CD14-positive monocyte (primary cell): ENCODE measurements around the gene KPNA3. TPM values are rescaled to one million over a fixed set of nuclear protein-coding genes. Genes with fewer than 3 reads are reported as not detected.
"Not testable (repeated sequence)": the region's sequence is repeated elsewhere in the genome, so short reads cannot be mapped to it uniquely, and the experiment has no call there.

Experiments used
- DNase-seq, 3 donors: peaks; one replicate each; pipeline ENCODE4 v3.0.0-alpha.2; 2011 to 2022
- H2AFZ ChIP-seq: 2 replicates; pipeline ENCODE4 v1.6.0; 2012; ENCODE audit warnings: mild to moderate bottlenecking, low read depth, low read length, inconsistent platforms; ENCODE audit not compliant: insufficient read depth, poor library complexity, severe bottlenecking
- H3K27ac ChIP-seq, 2 donors: 1 replicate in 1 of 2; 2 replicates in 1 of 2; pipeline ENCODE4 v1.5.1; 2012 to 2013; ENCODE audit warnings: low read length in 2 of 2, control low read depth in 1 of 2, inconsistent platforms in 1 of 2, low read depth in 1 of 2, mild to moderate bottlenecking in 1 of 2
- H3K27me3 ChIP-seq, 2 donors: one replicate each; pipeline versions ENCODE4 v1.6.0 to v1.6.1; 2011 to 2013; ENCODE audit warnings: low read length in 2 of 2; ENCODE audit not compliant: control insufficient read depth in 2 of 2, insufficient read depth in 2 of 2
- H3K36me3 ChIP-seq, 2 donors: replicated peaks in 1 of 2; 1 replicate in 1 of 2; 2 replicates in 1 of 2; pipeline versions ENCODE4 v1.5.1 to v1.6.1; 2012 to 2013; ENCODE audit warnings: low read length in 2 of 2, control low read depth in 1 of 2, inconsistent platforms in 1 of 2, mild to moderate bottlenecking in 1 of 2; ENCODE audit not compliant: insufficient read depth in 2 of 2, control insufficient read depth in 1 of 2
- H3K4me1 ChIP-seq, 2 donors: 1 replicate in 1 of 2; 2 replicates in 1 of 2; pipeline versions ENCODE4 v1.5.1 to v1.6.1; 2012 to 2013; ENCODE audit warnings: low read length in 2 of 2, control low read depth in 1 of 2, inconsistent platforms in 1 of 2, mild to moderate bottlenecking in 1 of 2, moderate library complexity in 1 of 2; ENCODE audit not compliant: insufficient read depth in 2 of 2, control insufficient read depth in 1 of 2
- H3K4me2 ChIP-seq: replicated peaks from 2 replicates; pipeline ENCODE3; 2012; ENCODE audit warnings: low read length, moderate library complexity, mild to moderate bottlenecking; ENCODE audit not compliant: poor library complexity, severe bottlenecking; ENCODE audit errors: extremely low read depth
- H3K4me3 ChIP-seq, 3 experiments: fragments of 200-600 bp in 1 of 3; sonication (generic) in 1 of 3; replicated peaks in 1 of 3; 1 replicate in 2 of 3; 2 replicates in 1 of 3; pipeline ENCODE4 v1.5.1; 2011 to 2013; ENCODE audit warnings: low read length in 3 of 3, mild to moderate bottlenecking in 3 of 3, control low read depth in 2 of 3, low read depth in 2 of 3, inconsistent platforms in 1 of 3, moderate library complexity in 1 of 3
- H3K79me2 ChIP-seq: 2 replicates; pipeline ENCODE4 v1.6.0; 2012; ENCODE audit warnings: mild to moderate bottlenecking, control low read depth, inconsistent platforms, low read length, moderate library complexity; ENCODE audit not compliant: insufficient read depth
- H3K9ac ChIP-seq: 2 replicates; pipeline ENCODE4 v1.6.0; 2017; ENCODE audit warnings: low read length, mild to moderate bottlenecking; ENCODE audit not compliant: insufficient read depth, poor library complexity, severe bottlenecking
- H3K9me3 ChIP-seq, 2 donors: replicated peaks in 1 of 2; 1 replicate in 1 of 2; 2 replicates in 1 of 2; pipeline versions ENCODE4 v1.5.1 to v1.6.1; 2012 to 2013; ENCODE audit warnings: low read length in 2 of 2, control low read depth in 1 of 2; ENCODE audit not compliant: control insufficient read depth in 1 of 2, insufficient read depth in 1 of 2
- H4K20me1 ChIP-seq: 2 replicates; pipeline ENCODE4 v1.6.0; 2012; ENCODE audit warnings: mild to moderate bottlenecking, low read length, control low read depth, moderate library complexity; ENCODE audit not compliant: insufficient read depth
- H3K27ac Mint-ChIP-seq, 7 donors: one replicate each; pipeline ENCODE4 v1.8.0; 2020; ENCODE audit warnings: mild to moderate bottlenecking in 7 of 7, mixed read lengths in 7 of 7, moderate library complexity in 6 of 7, inconsistent platforms in 2 of 7
- H3K27me3 Mint-ChIP-seq, 3 donors: one replicate each; pipeline ENCODE4 v1.8.0; 2021 to 2022; ENCODE audit warnings: low read depth in 3 of 3, mild to moderate bottlenecking in 3 of 3, mixed read lengths in 3 of 3, moderate library complexity in 3 of 3, inconsistent platforms in 1 of 3
- H3K36me3 Mint-ChIP-seq, 2 donors: one replicate each; pipeline ENCODE4 v1.8.0; 2020; ENCODE audit warnings: mixed read lengths in 2 of 2, inconsistent platforms in 1 of 2, mild to moderate bottlenecking in 1 of 2
- H3K4me1 Mint-ChIP-seq: one replicate; pipeline ENCODE4 v1.8.0; 2020; ENCODE audit warnings: mild to moderate bottlenecking, mixed read lengths
- H3K4me3 Mint-ChIP-seq, 2 donors: one replicate each; pipeline ENCODE4 v1.8.0; 2020; ENCODE audit warnings: mild to moderate bottlenecking in 2 of 2, mixed read lengths in 2 of 2, moderate library complexity in 1 of 2
- H3K9me3 Mint-ChIP-seq, 7 donors: one replicate each; pipeline ENCODE4 v1.8.0; 2020 to 2022; ENCODE audit warnings: mixed read lengths in 7 of 7, mild to moderate bottlenecking in 6 of 7, moderate library complexity in 6 of 7, inconsistent platforms in 2 of 7
- CTCF ChIP-seq: fragments of 200-600 bp; IDR thresholded peaks from one replicate; pipeline ENCODE4 v1.8.0; 2022; ENCODE audit warnings: antibody characterized with exemption, mild to moderate bottlenecking
- WGBS: methylation state at CpG from one replicate; pipeline ENCODE4 v1.1.5; 2013; ENCODE audit warnings: missing lambda C conversion rate; ENCODE audit not compliant: insufficient coverage; 5-methylcytosine and 5-hydroxymethylcytosine counted together
- intact Hi-C, 2 donors: fragments of 100-400 bp; cut with micrococcal nuclease; formaldehyde crosslinking; loops; one replicate each; pipeline versions ENCODE4 v1.15.0 to v1.15.1; 2023
- polyA plus RNA-seq, 3 donors: library from polyadenylated mRNA; depleted of rRNA in 1 of 3; unstranded in 2 of 3; stranded (reverse) in 1 of 3; fragments of 300-500 nt in 2 of 3; fragments of >200 nt in 1 of 3; fragmentation: Illumina TruSeq in 2 of 3; gene quantifications; 1 replicate in 2 of 3; 2 replicates in 1 of 3; pipeline ENCODE4 v1.2.3, GENCODE V29; 2012 to 2021

KPNA3 gene
- polyA plus RNA-seq, 3 donors = 11.5 to 15.3 (median 12.8) TPM

- H4K20me1 ChIP-seq = no peaks in the 10 kb centered on the region
- WGBS = 60% methylated on average over 1 of the region's 2 CpGs
- no peak overlapping the region for H3K4me2 ChIP-seq
- no peaks in the 10 kb centered on the region for H3K4me1 Mint-ChIP-seq
- no peak overlapping the region for H3K4me3 Mint-ChIP-seq
- H3K27me3 Mint-ChIP-seq = peaks cover 4 to 6% (median 5%) of the 10 kb centered on the region in 3 donors
- H3K4me1 ChIP-seq = no peaks in the 10 kb centered on the region
- DNase-seq = no peak
- H3K36me3 ChIP-seq = no peaks in the 10 kb centered on the region
- H3K27ac Mint-ChIP-seq = no peak overlapping the region
- H3K79me2 ChIP-seq = no peaks in the 10 kb centered on the region
- H3K27me3 ChIP-seq = no peaks in the 10 kb centered on the region
- no peaks in the 10 kb centered on the region for H3K36me3 Mint-ChIP-seq
- H3K9ac ChIP-seq = no peak overlapping the region
- no peak overlapping the region for H2AFZ ChIP-seq
- TF ChIP-seq CTCF = no peak
- H3K4me3 ChIP-seq = no peak overlapping the region
- H3K9me3 ChIP-seq = no peaks in the 10 kb centered on the region
- H3K9me3 Mint-ChIP-seq = peaks cover 0 to 2% (median 0%) of the 10 kb centered on the region in 7 donors
- intact Hi-C loops = no loop called here
- H3K27ac ChIP-seq = no peak overlapping the region
Measured at GRCh38 chr13:49820591-49821215, 28.2 kb upstream of the KPNA3 start.

- H3K4me3 Mint-ChIP-seq, H3K27ac Mint-ChIP-seq, DNase-seq, intact Hi-C loops, H3K9ac ChIP-seq, H3K27me3 ChIP-seq, H3K9me3 ChIP-seq, H3K9me3 Mint-ChIP-seq, H3K4me1 Mint-ChIP-seq, H3K36me3 Mint-ChIP-seq, H3K79me2 ChIP-seq, H3K4me2 ChIP-seq, H3K4me1 ChIP-seq, H3K36me3 ChIP-seq, H3K27ac ChIP-seq, H2AFZ ChIP-seq, H3K27me3 Mint-ChIP-seq, H3K4me3 ChIP-seq, H4K20me1 ChIP-seq: not testable (repeated sequence)
- 100% methylated on average over 1 of the region's 4 CpGs for WGBS
Measured at GRCh38 chr13:49816047-49816446, 23.6 kb upstream of the KPNA3 start.
